ENCODE measurements around the gene ADORA2A.
"Not testable (repeated sequence)": the region's sequence is repeated elsewhere in the genome, so short reads cannot be mapped to it uniquely, and the experiment has no call there.

- not testable (repeated sequence) for TF ChIP-seq CTCF (IDR thresholded peaks at IDR 0.05; ENCODE audit: insufficient read depth, low read length, poor library complexity, severe bottlenecking); EZH2phosphoT487 (conservative IDR thresholded peaks at IDR 0.05; ENCODE audit: low read length)
These were observed 62.0 kb downstream of the ADORA2A start for GRCh38 chr22:24489434-24489833.
